Panc1 (cell line): ENCODE results near the gene LMF1.

Source experiments
- POLR2AphosphoS5 ChIP-seq: IDR thresholded peaks from 2 replicates; pipeline ENCODE4 v1.6.1; 2012; ENCODE audit warnings: mild to moderate bottlenecking, low read depth, low read length, moderate library complexity
- SIN3A ChIP-seq: IDR thresholded peaks from 2 replicates; pipeline ENCODE4 v1.6.1; 2012; ENCODE audit warnings: low read depth, mild to moderate bottlenecking, low read length, moderate library complexity, borderline replicate concordance; ENCODE audit not compliant: insufficient read depth
- TCF7L2 ChIP-seq: IDR thresholded peaks from 2 replicates; pipeline ENCODE4 v1.6.1; 2011; ENCODE audit warnings: mild to moderate bottlenecking, low read depth, low read length, inconsistent platforms
- TF ChIP-seq, protein P1 (sequence below): fragments of 450-650 bp; IDR thresholded peaks from 2 replicates; pipeline ENCODE4 v1.5.1; 2017; ENCODE audit warnings: mild to moderate bottlenecking

- TF ChIP-seq, protein P1, sequence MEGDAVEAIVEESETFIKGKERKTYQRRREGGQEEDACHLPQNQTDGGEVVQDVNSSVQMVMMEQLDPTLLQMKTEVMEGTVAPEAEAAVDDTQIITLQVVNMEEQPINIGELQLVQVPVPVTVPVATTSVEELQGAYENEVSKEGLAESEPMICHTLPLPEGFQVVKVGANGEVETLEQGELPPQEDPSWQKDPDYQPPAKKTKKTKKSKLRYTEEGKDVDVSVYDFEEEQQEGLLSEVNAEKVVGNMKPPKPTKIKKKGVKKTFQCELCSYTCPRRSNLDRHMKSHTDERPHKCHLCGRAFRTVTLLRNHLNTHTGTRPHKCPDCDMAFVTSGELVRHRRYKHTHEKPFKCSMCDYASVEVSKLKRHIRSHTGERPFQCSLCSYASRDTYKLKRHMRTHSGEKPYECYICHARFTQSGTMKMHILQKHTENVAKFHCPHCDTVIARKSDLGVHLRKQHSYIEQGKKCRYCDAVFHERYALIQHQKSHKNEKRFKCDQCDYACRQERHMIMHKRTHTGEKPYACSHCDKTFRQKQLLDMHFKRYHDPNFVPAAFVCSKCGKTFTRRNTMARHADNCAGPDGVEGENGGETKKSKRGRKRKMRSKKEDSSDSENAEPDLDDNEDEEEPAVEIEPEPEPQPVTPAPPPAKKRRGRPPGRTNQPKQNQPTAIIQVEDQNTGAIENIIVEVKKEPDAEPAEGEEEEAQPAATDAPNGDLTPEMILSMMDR = no peak
- no peak for TF ChIP-seq SIN3A
- TF ChIP-seq POLR2AphosphoS5 = no peak
- no peak for TF ChIP-seq TCF7L2
Measured at GRCh38 chr16:825341-826061, 145.3 kb downstream of the LMF1 start.
